ENCODE results near the gene TSPYL4. TPM values are rescaled to one million over a fixed set of nuclear protein-coding genes. Genes with fewer than 3 reads are reported as not detected.

The TSPYL4 gene
- total RNA-seq, 1 donor from 2014 or later, result 25.8 TPM

DNA sequence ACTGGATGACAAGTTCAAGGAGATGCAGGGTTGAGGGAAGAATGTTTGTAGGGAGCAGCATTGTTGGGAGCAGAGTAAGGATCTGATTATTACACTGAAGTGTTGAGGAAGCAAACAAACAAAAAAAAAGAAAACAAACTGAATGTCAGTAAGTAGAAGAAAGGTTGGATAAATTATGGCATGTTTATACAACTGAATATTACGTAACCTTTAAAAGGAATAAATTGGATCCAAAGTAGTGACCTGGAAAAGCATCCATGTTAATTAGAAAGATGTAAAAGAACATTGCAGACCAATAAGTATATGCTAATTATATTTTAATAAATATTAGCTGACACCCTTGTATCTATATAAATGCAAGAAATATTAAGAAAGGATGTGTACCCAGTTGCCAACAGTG is 38.7 kb upstream of the TSPYL4 start:
- H3K9ac ChIP-seq (ENCODE audit: low read length), result no peak overlapping the region
- no peaks in the 10 kb centered on the region for H3K36me3 ChIP-seq (ENCODE audit: insufficient read depth, low read length)
- DNase-seq (ENCODE audit: low read depth) (no peak), FAIRE-seq (no peak)
- no peaks in the 10 kb centered on the region for H4K20me1 ChIP-seq (ENCODE audit: insufficient read depth, low read length)
- no peak overlapping the region for H3K4me3 ChIP-seq (ENCODE audit: insufficient read depth, low read depth, low read length)
- no peak for TF ChIP-seq EZH2 (IDR thresholded peaks at IDR 0.05; ENCODE audit: insufficient read depth, low read length)
- TF ChIP-seq, protein P1, sequence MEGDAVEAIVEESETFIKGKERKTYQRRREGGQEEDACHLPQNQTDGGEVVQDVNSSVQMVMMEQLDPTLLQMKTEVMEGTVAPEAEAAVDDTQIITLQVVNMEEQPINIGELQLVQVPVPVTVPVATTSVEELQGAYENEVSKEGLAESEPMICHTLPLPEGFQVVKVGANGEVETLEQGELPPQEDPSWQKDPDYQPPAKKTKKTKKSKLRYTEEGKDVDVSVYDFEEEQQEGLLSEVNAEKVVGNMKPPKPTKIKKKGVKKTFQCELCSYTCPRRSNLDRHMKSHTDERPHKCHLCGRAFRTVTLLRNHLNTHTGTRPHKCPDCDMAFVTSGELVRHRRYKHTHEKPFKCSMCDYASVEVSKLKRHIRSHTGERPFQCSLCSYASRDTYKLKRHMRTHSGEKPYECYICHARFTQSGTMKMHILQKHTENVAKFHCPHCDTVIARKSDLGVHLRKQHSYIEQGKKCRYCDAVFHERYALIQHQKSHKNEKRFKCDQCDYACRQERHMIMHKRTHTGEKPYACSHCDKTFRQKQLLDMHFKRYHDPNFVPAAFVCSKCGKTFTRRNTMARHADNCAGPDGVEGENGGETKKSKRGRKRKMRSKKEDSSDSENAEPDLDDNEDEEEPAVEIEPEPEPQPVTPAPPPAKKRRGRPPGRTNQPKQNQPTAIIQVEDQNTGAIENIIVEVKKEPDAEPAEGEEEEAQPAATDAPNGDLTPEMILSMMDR (IDR thresholded peaks at IDR 0.05; ENCODE audit: insufficient read depth, low read depth, low read length), result no peak
- no peaks in the 10 kb centered on the region for H3K4me1 ChIP-seq (ENCODE audit: insufficient read depth, low read length)
- H2AFZ ChIP-seq (ENCODE audit: low read depth, low read length), result no peak overlapping the region
- no peak overlapping the region for H3K27ac Mint-ChIP-seq (ENCODE audit: unreplicated experiment)
- no peaks in the 10 kb centered on the region for H3K27me3 Mint-ChIP-seq (ENCODE audit: low read depth, unreplicated experiment)
- no peaks in the 10 kb centered on the region for H3K4me1 Mint-ChIP-seq (ENCODE audit: low read depth, unreplicated experiment)
- no peak overlapping the region for H3K4me2 ChIP-seq (ENCODE audit: low read length)
- no peaks in the 10 kb centered on the region for H3K9me3 ChIP-seq (ENCODE audit: insufficient read depth, low read depth, low read length)
- H3K27me3 ChIP-seq (ENCODE audit: insufficient read depth, low read length), result no peaks in the 10 kb centered on the region
- H3K79me2 ChIP-seq (ENCODE audit: insufficient read depth, low read length), result no peaks in the 10 kb centered on the region
- H3K4me3 Mint-ChIP-seq (ENCODE audit: unreplicated experiment), result no peak overlapping the region
- no peak overlapping the region for H3K27ac ChIP-seq (ENCODE audit: low read depth, low read length)
- H3K9me3 Mint-ChIP-seq (ENCODE audit: unreplicated experiment), result no peaks in the 10 kb centered on the region
- H3K36me3 Mint-ChIP-seq (ENCODE audit: low read depth, unreplicated experiment), result no peaks in the 10 kb centered on the region

DNA sequence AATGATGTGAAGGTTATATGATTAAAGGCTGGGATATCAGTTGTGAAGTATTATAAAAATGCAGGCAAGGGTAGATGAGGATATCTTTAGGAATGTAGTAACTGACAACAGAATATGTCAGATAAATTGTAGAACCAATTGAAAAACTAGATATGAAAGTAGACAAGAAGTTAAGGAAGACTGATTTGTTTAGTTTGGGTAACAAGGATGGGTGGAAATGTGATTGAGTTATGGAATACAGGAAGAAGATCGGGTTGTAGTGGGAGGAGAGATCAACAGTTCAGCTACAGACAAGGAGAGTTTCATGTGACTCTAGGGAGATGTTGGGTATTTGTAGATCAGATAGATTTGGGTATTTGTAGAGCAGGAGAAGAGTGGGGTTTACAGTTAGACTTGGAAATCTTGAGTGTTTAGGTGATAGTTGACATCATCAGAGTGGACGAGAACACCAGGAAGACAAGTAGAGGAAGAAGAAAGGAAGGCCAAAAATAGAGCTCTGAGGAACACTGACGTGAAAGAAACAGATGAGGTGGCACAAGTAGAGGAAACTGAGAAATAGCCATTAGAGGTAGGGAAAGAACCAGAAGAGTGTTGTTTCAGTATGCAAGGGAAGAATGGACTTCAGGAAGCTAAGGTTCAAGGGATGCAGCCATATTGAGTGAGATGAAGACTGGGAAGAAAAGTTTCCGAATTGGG is 38.0 kb upstream of the TSPYL4 start:
- H3K27ac Mint-ChIP-seq (ENCODE audit: unreplicated experiment), result no peak overlapping the region
- no peaks in the 10 kb centered on the region for H3K4me1 ChIP-seq (ENCODE audit: insufficient read depth, low read length)
- H3K36me3 ChIP-seq (ENCODE audit: insufficient read depth, low read length), result no peaks in the 10 kb centered on the region
- H4K20me1 ChIP-seq (ENCODE audit: insufficient read depth, low read length), result no peaks in the 10 kb centered on the region
- no peak overlapping the region for H3K4me2 ChIP-seq (ENCODE audit: low read length)
- no peaks in the 10 kb centered on the region for H3K36me3 Mint-ChIP-seq (ENCODE audit: low read depth, unreplicated experiment)
- no peak overlapping the region for H3K9ac ChIP-seq (ENCODE audit: low read length)
- no peaks in the 10 kb centered on the region for H3K79me2 ChIP-seq (ENCODE audit: insufficient read depth, low read length)
- no peaks in the 10 kb centered on the region for H3K9me3 ChIP-seq (ENCODE audit: insufficient read depth, low read depth, low read length)
- H3K27me3 ChIP-seq (ENCODE audit: insufficient read depth, low read length), result no peaks in the 10 kb centered on the region
- no peaks in the 10 kb centered on the region for H3K4me1 Mint-ChIP-seq (ENCODE audit: low read depth, unreplicated experiment)
- peak; percentile 19 for DNase-seq (ENCODE audit: low read depth)
- H3K27ac ChIP-seq (ENCODE audit: low read depth, low read length), result no peak overlapping the region
- TF ChIP-seq EZH2 (IDR thresholded peaks at IDR 0.05; ENCODE audit: insufficient read depth, low read length), result no peak
- TF ChIP-seq, protein P1 (IDR thresholded peaks at IDR 0.05; ENCODE audit: insufficient read depth, low read depth, low read length), result no peak
- H3K4me3 ChIP-seq (ENCODE audit: insufficient read depth, low read depth, low read length), result no peak overlapping the region
- no peak overlapping the region for H3K4me3 Mint-ChIP-seq (ENCODE audit: unreplicated experiment)
- peak; percentile 34 for FAIRE-seq
- H3K9me3 Mint-ChIP-seq (ENCODE audit: unreplicated experiment), result no peaks in the 10 kb centered on the region
- H3K27me3 Mint-ChIP-seq (ENCODE audit: low read depth, unreplicated experiment), result no peaks in the 10 kb centered on the region
- no peak overlapping the region for H2AFZ ChIP-seq (ENCODE audit: low read depth, low read length)

DNA sequence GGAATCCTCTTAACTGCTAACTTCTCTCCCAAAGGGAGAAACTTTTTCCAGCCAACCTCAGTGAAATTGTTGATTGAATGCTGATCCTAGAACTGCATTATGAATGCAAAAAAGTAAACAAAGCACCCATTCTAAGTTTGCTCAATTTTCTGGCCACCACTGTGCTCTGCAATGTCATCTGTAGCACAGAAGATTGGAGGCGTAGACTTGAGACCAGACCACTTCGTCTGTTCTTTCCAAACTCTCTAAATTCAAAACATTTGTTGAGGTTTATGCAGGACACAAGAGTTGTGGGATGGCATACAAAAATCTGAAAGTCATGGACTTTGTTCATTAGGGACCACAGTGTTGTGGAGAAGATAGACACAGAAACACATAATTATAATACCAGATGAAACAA is 36.9 kb upstream of the TSPYL4 start:
- no peak overlapping the region for H3K4me2 ChIP-seq (ENCODE audit: low read length)
- TF ChIP-seq, protein P1 (IDR thresholded peaks at IDR 0.05; ENCODE audit: insufficient read depth, low read depth, low read length), result no peak
- no peak for TF ChIP-seq EZH2 (IDR thresholded peaks at IDR 0.05; ENCODE audit: insufficient read depth, low read length)
- Mint-ChIP-seq H3K9me3 (ENCODE audit: unreplicated experiment) (no peaks in the 10 kb centered on the region), H3K4me1 (ENCODE audit: low read depth, unreplicated experiment) (no peaks in the 10 kb centered on the region), H3K27me3 (ENCODE audit: low read depth, unreplicated experiment) (no peaks in the 10 kb centered on the region), H3K36me3 (ENCODE audit: low read depth, unreplicated experiment) (no peaks in the 10 kb centered on the region), H3K27ac (ENCODE audit: unreplicated experiment) (no peak overlapping the region), H3K4me3 (ENCODE audit: unreplicated experiment) (no peak overlapping the region)
- no peaks in the 10 kb centered on the region for H3K4me1 ChIP-seq (ENCODE audit: insufficient read depth, low read length)
- no peaks in the 10 kb centered on the region for H4K20me1 ChIP-seq (ENCODE audit: insufficient read depth, low read length)
- no peaks in the 10 kb centered on the region for H3K27me3 ChIP-seq (ENCODE audit: insufficient read depth, low read length)
- H3K27ac ChIP-seq (ENCODE audit: low read depth, low read length), result no peak overlapping the region
- H2AFZ ChIP-seq (ENCODE audit: low read depth, low read length), result no peak overlapping the region
- no peaks in the 10 kb centered on the region for H3K36me3 ChIP-seq (ENCODE audit: insufficient read depth, low read length)
- H3K9ac ChIP-seq (ENCODE audit: low read length), result no peak overlapping the region
- no peak overlapping the region for H3K4me3 ChIP-seq (ENCODE audit: insufficient read depth, low read depth, low read length)
- no peaks in the 10 kb centered on the region for H3K9me3 ChIP-seq (ENCODE audit: insufficient read depth, low read depth, low read length)
- no peaks in the 10 kb centered on the region for H3K79me2 ChIP-seq (ENCODE audit: insufficient read depth, low read length)
- DNase-seq (ENCODE audit: low read depth) (no peak), FAIRE-seq (no peak)
